PC-9 (cell line): Measurements from ENCODE around the gene TSPAN18.

Source experiments
- CTCF ChIP-seq: fragments of 200-600 bp; sonication (generic); conservative IDR thresholded peaks from 2 replicates; pipeline ENCODE4 v1.6.1; 2017; ENCODE audit warnings: mixed run types, antibody characterized with exemption, mild to moderate bottlenecking, moderate library complexity
- EZH2 ChIP-seq: fragments of 200-600 bp; sonication (generic); IDR thresholded peaks from 2 replicates; pipeline ENCODE4 v1.8.0; 2017; ENCODE audit warnings: antibody characterized with exemption, low read depth

GRCh38 chr11:44977493-44977984 lies 250.8 kb downstream of the TSPAN18 start:
- TF ChIP-seq CTCF, result no peak; the same call in 1 of the 2 replicates
- TF ChIP-seq EZH2, result no peak
